HUES64 (cell line): ENCODE data around the gene ATP6V0E1.
"Not testable (repeated sequence)": the region's sequence is repeated elsewhere in the genome, so short reads cannot be mapped to it uniquely, and the experiment has no call there.

ENCODE experiments used
- H3K27ac ChIP-seq: 2 replicates; pipeline ENCODE4 v1.7.0; 2013; ENCODE audit warnings: low read depth, low read length, inconsistent platforms
- H3K27me3 ChIP-seq: 2 replicates; pipeline ENCODE4 v1.6.1; 2013; ENCODE audit warnings: mild to moderate bottlenecking, low read length; ENCODE audit not compliant: insufficient read depth
- H3K36me3 ChIP-seq: 2 replicates; pipeline ENCODE4 v1.6.1; 2013; ENCODE audit warnings: mild to moderate bottlenecking, low read length; ENCODE audit not compliant: insufficient read depth
- H3K4me1 ChIP-seq: 2 replicates; pipeline ENCODE4 v1.6.1; 2013; ENCODE audit warnings: mild to moderate bottlenecking, low read length, moderate library complexity; ENCODE audit not compliant: insufficient read depth
- H3K4me3 ChIP-seq: 2 replicates; pipeline ENCODE4 v1.5.1; 2013; ENCODE audit warnings: mild to moderate bottlenecking, low read length, moderate library complexity
- H3K9ac ChIP-seq: 2 replicates; pipeline ENCODE4 v1.6.1; 2013; ENCODE audit warnings: mild to moderate bottlenecking, low read depth, low read length
- H3K9me3 ChIP-seq: 2 replicates; pipeline ENCODE4 v1.6.1; 2013; ENCODE audit warnings: low read depth, low read length; ENCODE audit not compliant: insufficient read depth
- WGBS: fragments of 150-250, 120-280 bp; methylation state at CpG from one replicate; pipeline ENCODE4 v1.1.7; 2013; ENCODE audit warnings: missing lambda C conversion rate; 5-methylcytosine and 5-hydroxymethylcytosine counted together

ATP6V0E1 gene

DNA sequence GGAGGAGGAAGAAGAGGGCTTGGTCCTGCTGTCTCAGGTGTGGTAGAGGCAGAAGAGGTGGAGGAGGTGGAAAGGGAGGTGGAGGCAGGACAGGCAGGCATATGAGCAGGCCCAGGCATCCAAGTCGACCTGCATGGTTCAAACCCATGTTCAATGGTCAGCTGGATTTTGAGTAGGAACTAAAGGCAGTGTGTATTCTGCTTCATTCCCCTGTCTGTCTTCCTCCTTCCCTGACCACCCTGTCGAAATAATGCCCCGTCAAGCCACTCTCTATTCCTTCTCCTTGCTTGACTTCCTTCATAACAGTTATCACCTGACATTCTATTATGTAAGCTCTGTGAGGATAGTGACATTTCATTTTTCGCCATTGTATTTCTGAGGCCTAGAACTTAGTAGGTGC lies 34.8 kb downstream of the ATP6V0E1 start:
- Histone ChIP-seq H3K4me1 (peaks cover 11% of the 10 kb centered on the region), H3K27ac (no peak overlapping the region), H3K27me3 (no peaks in the 10 kb centered on the region), H3K9ac (no peak overlapping the region), H3K36me3 (peaks cover 24% of the 10 kb centered on the region; the same call in 1 of the 2 replicates), H3K4me3 (no peak overlapping the region), H3K9me3 (no peaks in the 10 kb centered on the region)
- 88% methylated on average over 4 of the region's 4 CpGs for WGBS

DNA sequence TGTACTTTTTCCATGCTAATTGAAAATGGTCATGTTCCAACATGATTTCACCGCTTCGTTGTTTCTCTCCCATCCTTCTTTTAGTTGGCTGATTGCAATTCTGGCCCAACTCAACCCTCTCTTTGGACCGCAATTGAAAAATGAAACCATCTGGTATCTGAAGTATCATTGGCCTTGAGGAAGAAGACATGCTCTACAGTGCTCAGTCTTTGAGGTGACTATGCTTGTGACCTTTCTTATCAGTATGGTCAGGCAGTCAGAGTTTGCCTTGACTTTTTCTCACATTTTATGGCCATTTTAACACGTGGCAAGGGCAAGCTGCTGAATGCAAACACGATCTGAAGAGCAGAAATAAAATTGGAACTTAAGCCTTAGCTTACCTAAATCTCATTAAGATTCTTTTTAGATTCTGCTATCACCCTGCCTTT lies 36.6 kb downstream of the ATP6V0E1 start:
- no peak overlapping the region for H3K9ac ChIP-seq
- no peak overlapping the region for H3K27ac ChIP-seq
- H3K4me1 ChIP-seq: peaks cover 11% of the 10 kb centered on the region
- WGBS: 94% methylated on average over 5 of the region's 5 CpGs
- no peaks in the 10 kb centered on the region for H3K9me3 ChIP-seq
- no peak overlapping the region for H3K4me3 ChIP-seq
- H3K36me3 ChIP-seq: peaks cover 24% of the 10 kb centered on the region; the same call in 1 of the 2 replicates
- H3K27me3 ChIP-seq: no peaks in the 10 kb centered on the region

DNA sequence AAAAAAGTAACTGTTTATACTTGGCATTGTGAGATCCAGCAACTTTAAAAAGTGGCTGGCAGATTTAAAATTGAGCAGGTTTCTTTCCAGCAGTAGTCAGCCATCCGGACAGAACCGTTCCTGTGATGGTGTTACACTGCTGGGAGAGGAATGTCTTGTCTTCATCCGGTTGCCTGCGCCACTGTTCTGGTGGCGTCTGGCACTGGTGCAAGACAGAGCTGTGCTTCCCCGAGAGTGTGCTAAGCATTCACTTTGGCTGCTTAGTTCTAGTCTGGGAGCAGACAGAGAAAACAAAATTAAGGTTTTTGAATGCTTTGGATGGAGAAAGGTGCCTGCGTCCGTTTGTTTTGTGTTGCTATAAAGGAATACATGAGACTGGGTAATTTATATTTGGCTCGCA lies 37.1 kb downstream of the ATP6V0E1 start:
- Histone ChIP-seq H3K27ac (no peak overlapping the region), H3K36me3 (peaks cover 24% of the 10 kb centered on the region; the same call in 1 of the 2 replicates), H3K9me3 (no peaks in the 10 kb centered on the region), H3K4me1 (peaks cover 11% of the 10 kb centered on the region), H3K9ac (no peak overlapping the region), H3K4me3 (no peak overlapping the region), H3K27me3 (no peaks in the 10 kb centered on the region)
- WGBS: 93% methylated on average over 9 of the region's 9 CpGs

DNA sequence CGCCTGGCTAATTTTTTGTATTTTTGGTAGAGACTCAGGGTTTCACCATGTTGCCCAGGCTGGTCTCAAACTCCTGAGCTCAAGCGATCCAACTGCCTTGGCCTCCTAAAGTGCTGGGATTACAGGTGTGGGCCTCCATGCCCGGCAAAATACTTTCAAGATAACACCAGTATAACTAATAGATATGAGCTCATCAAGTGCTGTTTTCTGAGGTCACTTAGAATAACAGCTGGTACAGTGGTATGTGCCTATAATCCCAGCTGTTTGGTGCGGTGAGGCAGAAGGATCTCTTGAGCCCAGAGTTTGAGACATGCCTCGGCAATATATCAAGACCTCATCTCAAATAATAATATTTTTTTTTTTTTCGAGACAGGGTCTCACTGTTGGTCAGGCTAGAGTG lies 42.1 kb downstream of the ATP6V0E1 start:
- H3K4me1 ChIP-seq: 0 out of 2 replicates have a peak, but pooled peaks cover 3% of the 10 kb centered on the region
- peaks cover 16% of the 10 kb centered on the region; the same call in 1 of the 2 replicates for H3K36me3 ChIP-seq
- H3K9ac ChIP-seq: no peak overlapping the region
- no peaks in the 10 kb centered on the region for H3K9me3 ChIP-seq
- H3K4me3 ChIP-seq: no peak overlapping the region
- 97% methylated on average over 6 of the region's 6 CpGs for WGBS
- no peak overlapping the region for H3K27ac ChIP-seq
- H3K27me3 ChIP-seq: no peaks in the 10 kb centered on the region

DNA sequence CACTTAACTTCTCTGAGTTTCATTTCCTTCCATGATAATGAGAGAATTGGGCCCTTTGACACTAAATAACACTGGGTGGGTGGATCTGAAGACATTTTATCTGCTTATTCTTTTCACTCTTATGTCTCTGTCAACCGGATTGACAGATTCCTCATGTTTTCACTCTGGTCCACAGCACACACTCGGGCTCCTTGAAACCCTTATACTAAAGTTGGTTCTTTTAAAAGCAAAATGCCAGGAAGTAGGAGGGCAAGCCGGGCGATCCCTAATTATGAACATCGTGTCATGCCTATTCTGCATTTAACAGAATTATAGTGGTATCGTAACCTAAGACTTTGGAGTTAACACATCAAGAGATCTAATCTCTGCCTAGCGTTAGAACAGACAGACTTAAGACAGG lies 44.3 kb downstream of the ATP6V0E1 start:
- no peaks in the 10 kb centered on the region for H3K9me3 ChIP-seq
- no peak overlapping the region for H3K27ac ChIP-seq
- H3K9ac ChIP-seq: no peak overlapping the region
- WGBS: 94% methylated on average over 7 of the region's 7 CpGs
- H3K4me3 ChIP-seq: no peak overlapping the region
- no peaks in the 10 kb centered on the region for H3K27me3 ChIP-seq
- 0 out of 2 replicates have a peak, but pooled peaks cover 3% of the 10 kb centered on the region for H3K4me1 ChIP-seq
- H3K36me3 ChIP-seq: no peaks in the 10 kb centered on the region; the same call in 1 of the 2 replicates

DNA sequence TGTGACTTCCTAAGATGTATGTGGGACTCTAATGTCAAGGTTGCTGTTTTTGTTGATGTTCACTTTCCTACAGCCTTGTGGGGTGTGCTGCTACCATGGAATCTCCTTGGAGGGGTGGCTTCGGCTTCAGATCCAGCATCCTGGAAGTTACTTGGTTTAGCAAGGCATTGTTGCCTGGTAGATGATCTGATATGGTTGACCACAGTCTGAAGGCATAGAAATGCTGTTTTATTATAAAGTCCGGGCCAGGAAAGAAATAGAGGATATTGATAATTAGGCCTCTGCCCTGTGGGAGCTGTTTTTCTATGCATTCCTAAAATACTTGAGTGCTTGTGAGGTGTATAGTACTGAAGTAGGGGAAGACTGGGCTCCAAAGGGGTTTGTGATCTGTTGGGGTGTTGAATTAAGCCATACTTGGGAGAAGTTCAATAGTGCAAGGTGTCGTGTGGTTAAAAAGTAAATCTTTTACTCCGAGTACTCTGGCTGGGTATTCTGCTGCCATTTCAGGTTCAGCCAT lies 45.3 kb downstream of the ATP6V0E1 start:
- H3K4me1 ChIP-seq: 0 out of 2 replicates have a peak, but pooled peaks cover 3% of the 10 kb centered on the region
- WGBS: 89% methylated on average over 4 of the region's 4 CpGs
- no peak overlapping the region for H3K4me3 ChIP-seq
- no peaks in the 10 kb centered on the region for H3K27me3 ChIP-seq
- H3K9me3 ChIP-seq: no peaks in the 10 kb centered on the region
- H3K9ac ChIP-seq: no peak overlapping the region
- H3K36me3 ChIP-seq: no peaks in the 10 kb centered on the region; the same call in 1 of the 2 replicates
- H3K27ac ChIP-seq: no peak overlapping the region

DNA sequence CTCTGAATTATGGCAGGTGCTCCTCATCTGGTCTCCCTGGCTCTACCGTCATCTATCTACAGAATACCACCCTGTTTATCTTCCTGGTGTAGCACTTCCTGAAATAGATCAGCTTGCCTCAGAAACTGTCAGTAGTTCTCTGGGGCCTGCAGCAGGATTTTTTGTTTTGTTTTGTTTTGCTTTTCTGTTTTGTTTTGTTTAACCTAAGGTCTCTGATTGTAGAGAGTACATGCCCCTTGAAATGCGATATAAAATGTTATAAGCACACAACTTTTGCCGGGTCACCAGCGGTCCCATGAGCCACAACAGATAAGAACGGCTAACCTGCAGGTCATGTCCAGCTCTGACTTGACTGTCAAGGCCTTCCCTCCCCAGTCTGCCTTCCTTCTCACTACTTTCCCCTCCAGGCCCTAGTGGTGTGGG lies 45.9 kb downstream of the ATP6V0E1 start:
- Histone ChIP-seq H3K9me3 (no peaks in the 10 kb centered on the region), H3K4me1 (0 out of 2 replicates have a peak, but pooled peaks cover 3% of the 10 kb centered on the region), H3K27me3 (no peaks in the 10 kb centered on the region), H3K9ac (no peak overlapping the region), H3K4me3 (no peak overlapping the region), H3K27ac (no peak overlapping the region), H3K36me3 (peaks cover 6% of the 10 kb centered on the region)
- 92% methylated on average over 5 of the region's 5 CpGs for WGBS

DNA sequence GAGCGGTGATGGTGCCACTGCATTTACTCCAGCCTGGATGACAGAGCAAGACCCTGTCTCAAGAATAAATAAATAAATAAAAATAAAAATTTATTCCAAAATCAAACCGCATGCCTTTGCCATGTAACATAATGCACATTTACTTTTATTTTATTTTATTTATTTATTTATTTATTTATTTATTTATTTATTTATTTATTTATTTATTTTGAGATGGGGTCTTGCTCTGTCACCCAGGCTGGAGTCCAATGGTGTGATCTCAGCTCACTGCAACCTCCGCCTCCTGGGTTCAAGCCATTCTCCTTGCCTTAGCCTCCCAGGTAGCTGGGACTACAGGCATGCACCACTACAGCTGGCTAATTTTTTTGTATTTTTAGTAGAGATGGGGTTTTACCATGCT lies 48.5 kb downstream of the ATP6V0E1 start:
- not testable (repeated sequence) for H3K4me1 ChIP-seq, H3K4me3 ChIP-seq, H3K9me3 ChIP-seq, H3K27ac ChIP-seq, H3K9ac ChIP-seq, H3K27me3 ChIP-seq
- WGBS: 95% methylated on average over 2 of the region's 3 CpGs
- H3K36me3 ChIP-seq: peaks cover 17% of the 10 kb centered on the region

DNA sequence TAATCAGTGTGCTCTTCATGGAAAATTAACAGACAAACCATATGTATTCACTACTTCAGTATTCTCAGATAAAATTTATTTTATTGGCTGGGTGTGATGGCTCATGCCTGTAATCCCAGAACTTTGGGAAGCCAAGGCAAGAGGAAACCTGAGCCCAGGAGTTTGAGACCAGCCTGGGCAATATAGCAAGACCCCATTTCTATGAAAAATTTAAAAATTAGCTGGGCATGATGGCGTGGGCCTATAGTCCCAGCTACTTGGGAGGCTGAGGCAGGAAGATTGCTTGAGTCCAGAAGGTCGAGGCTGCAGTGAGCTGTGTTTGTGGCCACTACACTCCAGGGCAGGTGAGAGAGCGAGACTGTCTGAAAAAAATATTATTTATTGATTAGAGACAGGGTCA lies 49.2 kb downstream of the ATP6V0E1 start:
- H3K27me3 ChIP-seq: no peaks in the 10 kb centered on the region
- 0 out of 2 replicates have a peak, but pooled peaks cover 3% of the 10 kb centered on the region for H3K4me1 ChIP-seq
- peaks cover 17% of the 10 kb centered on the region for H3K36me3 ChIP-seq
- no peak overlapping the region for H3K4me3 ChIP-seq
- no peak overlapping the region for H3K9ac ChIP-seq
- H3K27ac ChIP-seq: no peak overlapping the region
- WGBS: 97% methylated on average over 3 of the region's 3 CpGs
- no peaks in the 10 kb centered on the region for H3K9me3 ChIP-seq

DNA sequence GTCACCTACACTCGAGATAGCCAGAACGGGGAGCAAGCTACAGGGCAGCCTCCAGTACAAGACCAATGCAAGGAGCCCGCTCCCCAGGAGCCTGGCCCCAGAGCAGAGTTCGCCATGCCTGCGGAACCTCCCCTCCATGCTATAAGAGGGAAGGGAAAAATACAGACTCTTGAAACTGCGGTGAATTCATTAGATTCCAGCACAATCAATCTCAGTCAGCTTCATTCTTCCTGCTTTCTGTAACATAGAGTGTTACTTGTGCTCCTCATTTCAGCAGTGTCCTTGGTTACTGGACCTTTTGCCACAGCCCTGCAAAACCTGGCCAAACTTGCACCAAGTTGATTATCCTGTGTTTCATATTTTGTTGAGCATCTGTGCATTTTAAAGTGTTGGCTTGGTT lies 50.4 kb downstream of the ATP6V0E1 start:
- H3K9me3 ChIP-seq: no peaks in the 10 kb centered on the region
- no peak overlapping the region for H3K4me3 ChIP-seq
- H3K27ac ChIP-seq: no peak overlapping the region
- H3K4me1 ChIP-seq: 0 out of 2 replicates have a peak, but pooled peaks cover 2% of the 10 kb centered on the region
- H3K9ac ChIP-seq: no peak overlapping the region
- H3K36me3 ChIP-seq: peaks cover 17% of the 10 kb centered on the region
- 92% methylated on average over 6 of the region's 6 CpGs for WGBS
- H3K27me3 ChIP-seq: no peaks in the 10 kb centered on the region

DNA sequence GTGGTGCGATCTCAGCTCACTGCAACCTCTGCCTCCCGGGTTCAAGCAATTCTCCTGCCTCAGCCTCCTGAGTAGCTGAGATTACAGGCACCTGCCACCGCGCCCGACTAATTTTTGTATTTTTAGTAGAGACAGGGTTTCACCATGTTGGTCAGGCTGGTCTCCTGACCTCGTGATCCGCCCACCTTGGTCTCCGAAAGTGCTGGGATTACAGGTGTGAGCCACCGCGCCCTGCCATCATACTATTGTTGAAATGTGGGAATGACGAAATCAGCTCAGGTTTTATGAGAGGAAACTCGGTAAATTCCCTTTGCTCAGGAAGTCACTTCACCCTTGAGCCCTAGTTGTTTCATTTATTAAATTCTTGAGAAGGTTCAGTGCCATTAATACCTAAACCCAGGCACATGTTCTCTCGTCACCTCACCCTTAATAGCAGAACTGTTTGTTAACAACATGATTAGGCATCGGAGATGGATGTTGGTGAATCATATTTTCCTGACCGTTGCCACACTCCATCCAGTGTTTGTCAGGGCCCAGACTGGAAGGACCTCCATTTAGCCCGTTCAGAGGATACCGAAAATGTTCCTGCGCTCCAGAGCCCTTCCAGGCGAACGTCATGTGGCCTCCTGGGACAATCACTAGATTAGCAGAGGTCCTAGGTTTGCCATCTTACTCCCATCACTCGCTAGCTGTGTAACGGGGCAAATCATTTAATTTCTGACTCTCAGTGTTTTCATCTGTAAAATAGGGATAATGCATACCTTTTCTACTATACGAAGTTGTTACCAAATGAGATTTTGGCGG lies 52.5 kb downstream of the ATP6V0E1 start:
- Histone ChIP-seq H3K4me1 (no peaks in the 10 kb centered on the region), H3K4me3 (no peak overlapping the region), H3K36me3 (peaks cover 17% of the 10 kb centered on the region), H3K9ac (no peak overlapping the region), H3K9me3 (no peaks in the 10 kb centered on the region), H3K27me3 (no peaks in the 10 kb centered on the region), H3K27ac (no peak overlapping the region)
- WGBS: 95% methylated on average over 22 of the region's 24 CpGs
